ENCODE results near the gene OR56B4. TPM values are rescaled to one million over a fixed set of nuclear protein-coding genes. Genes with fewer than 3 reads are reported as not detected.
"Not testable (repeated sequence)": the region's sequence is repeated elsewhere in the genome, so short reads cannot be mapped to it uniquely, and the experiment has no call there.

The OR56B4 gene
- total RNA-seq, 4 donors from 2014 or later, result not detected

- Histone ChIP-seq H3K9me3 (no peaks in the 10 kb centered on the region), H3K4me1 (no peaks in the 10 kb centered on the region), H3K27ac (no peak overlapping the region), H3K27me3 (no peaks in the 10 kb centered on the region), H3K4me3 (no peak overlapping the region), H3K36me3 (no peaks in the 10 kb centered on the region)
- TF ChIP-seq CTCF (IDR thresholded peaks at IDR 0.05) (no peak), POLR2A (IDR thresholded peaks at IDR 0.05) (no peak)
- 44 to 52% methylated on average over 3 of the region's 3 CpGs for WGBS, 2 donors
- intact Hi-C loops (cut with DNase I), result no loop called here
- no peak for DNase-seq
These were observed 16.8 kb downstream of the OR56B4 start for GRCh38 chr11:6124245-6124644.

GRCh38 chr11:6127881-6128280 is 20.4 kb downstream of the OR56B4 start:
- no peaks in the 10 kb centered on the region for H3K27me3 ChIP-seq
- no peaks in the 10 kb centered on the region for H3K36me3 ChIP-seq
- H3K9me3 ChIP-seq, result no peaks in the 10 kb centered on the region
- no peak for TF ChIP-seq CTCF (IDR thresholded peaks at IDR 0.05)
- no peak for TF ChIP-seq POLR2A (IDR thresholded peaks at IDR 0.05)
- 25 to 37% methylated on average over 4 of the region's 4 CpGs for WGBS, 2 donors
- H3K4me1 ChIP-seq, result no peaks in the 10 kb centered on the region
- no peak for DNase-seq
- intact Hi-C loops (cut with DNase I), result no loop called here
- H3K4me3 ChIP-seq, result no peak overlapping the region
- no peak overlapping the region for H3K27ac ChIP-seq

- H3K27ac ChIP-seq, result no peak overlapping the region
- no peak overlapping the region for H3K4me3 ChIP-seq
- intact Hi-C loops (cut with DNase I), result no loop called here
- DNase-seq, result no peak
- H3K27me3 ChIP-seq, result no peaks in the 10 kb centered on the region
- H3K9me3 ChIP-seq, result no peaks in the 10 kb centered on the region
- no peaks in the 10 kb centered on the region for H3K4me1 ChIP-seq
- no peak for TF ChIP-seq CTCF (IDR thresholded peaks at IDR 0.05)
- TF ChIP-seq POLR2A (IDR thresholded peaks at IDR 0.05), result no peak
- 86% methylated on average over 1 of the region's 1 CpG; no CpG with 5 or more reads in 1 of the 2 donors for WGBS, 2 donors
- H3K36me3 ChIP-seq, result no peaks in the 10 kb centered on the region
These were observed 21.5 kb downstream of the OR56B4 start for GRCh38 chr11:6129011-6129410.

- Histone ChIP-seq H3K27me3 (no peaks in the 10 kb centered on the region), H3K4me1 (no peaks in the 10 kb centered on the region), H3K36me3 (no peaks in the 10 kb centered on the region), H3K27ac (no peak overlapping the region), H3K4me3 (no peak overlapping the region), H3K9me3 (no peaks in the 10 kb centered on the region)
- TF ChIP-seq CTCF (IDR thresholded peaks at IDR 0.05) (no peak), POLR2A (IDR thresholded peaks at IDR 0.05) (no peak)
- WGBS, 2 donors, result 62 to 80% methylated on average over 1 of the region's 1 CpG
- DNase-seq, result no peak
- intact Hi-C loops (cut with DNase I), result no loop called here
These were observed 22.2 kb downstream of the OR56B4 start for GRCh38 chr11:6129635-6130034.

- H3K4me3 ChIP-seq, result no peak overlapping the region
- H3K9me3 ChIP-seq, result no peaks in the 10 kb centered on the region
- H3K27ac ChIP-seq, result no peak overlapping the region
- H3K4me1 ChIP-seq, result no peaks in the 10 kb centered on the region
- no peaks in the 10 kb centered on the region for H3K27me3 ChIP-seq
- TF ChIP-seq CTCF (IDR thresholded peaks at IDR 0.05), result no peak
- TF ChIP-seq POLR2A (IDR thresholded peaks at IDR 0.05), result no peak
- 56 to 93% methylated on average over 1 of the region's 1 CpG for WGBS, 2 donors
- no peaks in the 10 kb centered on the region for H3K36me3 ChIP-seq
- DNase-seq, result no peak
- intact Hi-C loops (cut with DNase I), result no loop called here
These were observed 24.9 kb downstream of the OR56B4 start for GRCh38 chr11:6132431-6132830.

GRCh38 chr11:6135936-6136335 is 28.5 kb downstream of the OR56B4 start:
- H3K27ac ChIP-seq; H3K9me3 ChIP-seq; H3K27me3 ChIP-seq; H3K4me3 ChIP-seq; intact Hi-C loops (cut with DNase I); H3K4me1 ChIP-seq; H3K36me3 ChIP-seq; DNase-seq: not testable (repeated sequence)
- 19 to 23% methylated on average over 2 of the region's 2 CpGs for WGBS, 2 donors

Measured in esophagus squamous epithelium (tissue), 5 donors.